Mammary epithelial cell (primary cell): ENCODE measurements around the gene CARD14.

ENCODE experiments used
- CTCF ChIP-seq, 2 donors: IDR thresholded peaks in 1 of 2; conservative IDR thresholded peaks in 1 of 2; 2 replicates each; pipeline ENCODE4 v1.5.1; 2011 to 2012; ENCODE audit warnings: inconsistent platforms in 2 of 2, low read length in 2 of 2, mild to moderate bottlenecking in 2 of 2, control low read depth in 1 of 2, low read depth in 1 of 2; ENCODE audit not compliant: insufficient read depth in 1 of 2; ENCODE audit errors: extremely low read depth in 1 of 2
- EZH2 ChIP-seq: IDR thresholded peaks from 2 replicates; pipeline ENCODE4 v1.6.1; 2012; ENCODE audit warnings: low read length, inconsistent platforms, borderline replicate concordance

GRCh38 chr17:80243526-80244433 is 74.0 kb downstream of the CARD14 start:
- TF ChIP-seq CTCF (conservative IDR thresholded peaks at IDR 0.05 in 1 of 2, IDR thresholded peaks at IDR 0.05 in 1 of 2; ENCODE audit: extremely low read depth in 1 of 2, insufficient read depth in 1 of 2, low read depth in 1 of 2, low read length in 2 of 2) (no peak), EZH2 (no peak)
